OCI-LY1 (cell line): ENCODE data around the gene C9orf50.

ENCODE experiments used
- H2AFZ ChIP-seq: fragments of 200-600 bp; sonication (generic), shearing (Covaris generic); 2 replicates; pipeline ENCODE4 v1.6.0; 2014; ENCODE audit warnings: antibody characterized with exemption, mild to moderate bottlenecking, low read length
- H3F3A ChIP-seq: fragments of 200-600 bp; sonication (generic), shearing (Covaris generic); 2 replicates; pipeline ENCODE4 v1.6.0; 2014; ENCODE audit warnings: mild to moderate bottlenecking, antibody characterized with exemption, low read length, moderate library complexity; ENCODE audit not compliant: insufficient read depth
- H3K27ac ChIP-seq: fragments of 200-600 bp; sonication (generic); 2 replicates; pipeline ENCODE4 v1.5.1; 2014; ENCODE audit warnings: low read length, mixed run types, mild to moderate bottlenecking, low read depth; ENCODE audit not compliant: poor library complexity, severe bottlenecking
- H3K27me3 ChIP-seq: fragments of 200-600 bp; sonication (generic); 2 replicates; pipeline ENCODE4 v1.6.0; 2014; ENCODE audit warnings: antibody characterized with exemption, mild to moderate bottlenecking, low read length, moderate library complexity; ENCODE audit not compliant: insufficient read depth
- H3K36me3 ChIP-seq: fragments of 200-600 bp; sonication (generic); 2 replicates; pipeline ENCODE4 v1.6.1; 2014; ENCODE audit warnings: mild to moderate bottlenecking, antibody characterized with exemption, low read length, moderate library complexity, mixed read lengths; ENCODE audit not compliant: insufficient read depth
- H3K4me1 ChIP-seq: fragments of 200-600 bp; sonication (generic); 2 replicates; pipeline ENCODE4 v1.5.1; 2014; ENCODE audit warnings: mild to moderate bottlenecking, low read length, moderate library complexity; ENCODE audit not compliant: insufficient read depth, severe bottlenecking
- H3K4me2 ChIP-seq: fragments of 200-600 bp; sonication (generic), shearing (Covaris generic); 2 replicates; pipeline ENCODE4 v1.6.1; 2014; ENCODE audit warnings: low read length
- H3K4me3 ChIP-seq: fragments of 200-600 bp; sonication (generic); 2 replicates; pipeline ENCODE4 v1.5.1; 2014; ENCODE audit warnings: low read length, low read depth, mild to moderate bottlenecking, mixed read lengths; ENCODE audit not compliant: poor library complexity, severe bottlenecking
- H3K79me2 ChIP-seq: fragments of 200-600 bp; shearing (Covaris generic); 2 replicates; pipeline ENCODE4 v1.6.1; 2016; ENCODE audit warnings: mixed run types, low read length, mixed read lengths; ENCODE audit not compliant: insufficient read depth
- H3K9ac ChIP-seq: fragments of 200-600 bp; sonication (generic), shearing (Covaris generic); 2 replicates; pipeline ENCODE4 v1.6.1; 2014; ENCODE audit warnings: mild to moderate bottlenecking, low read length, mixed read lengths
- H3K9me2 ChIP-seq: fragments of 200-600 bp; sonication (generic), shearing (Covaris generic); 2 replicates; pipeline ENCODE4 v1.6.1; 2014; ENCODE audit warnings: low read depth, mild to moderate bottlenecking, low read length, mixed read lengths
- H3K9me3 ChIP-seq: fragments of 200-600 bp; shearing (Covaris generic); 2 replicates; pipeline ENCODE4 v1.6.1; 2014; ENCODE audit warnings: low read length, mixed read lengths
- H4K20me1 ChIP-seq: fragments of 200-600 bp; sonication (generic), shearing (Covaris generic); 2 replicates; pipeline ENCODE4 v1.6.0; 2016; ENCODE audit warnings: mild to moderate bottlenecking, low read length; ENCODE audit not compliant: insufficient read depth
- CTCF ChIP-seq: fragments of 200-600 bp; sonication (generic), shearing (Covaris generic); IDR thresholded peaks from 2 replicates; pipeline ENCODE4 v1.5.1; 2017; ENCODE audit warnings: mild to moderate bottlenecking, antibody characterized with exemption, low read length, moderate library complexity, mixed read lengths
- EZH2 ChIP-seq: fragments of 200-600 bp; sonication (generic), shearing (Covaris generic); IDR thresholded peaks from 2 replicates; pipeline ENCODE4 v1.8.0; 2017; ENCODE audit warnings: borderline replicate concordance, mixed run types, mild to moderate bottlenecking, antibody characterized with exemption, low read length, moderate library complexity, mixed read lengths

C9orf50 gene

GRCh38 chr9:129606161-129607026, 14.5 kb downstream of the C9orf50 start:
- peaks cover 5% of the 10 kb centered on the region; the same call in 1 of the 2 replicates for H3K27me3 ChIP-seq
- no peak overlapping the region for H3K4me3 ChIP-seq
- H3F3A ChIP-seq: no peaks in the 10 kb centered on the region
- H3K9ac ChIP-seq: no peak overlapping the region
- no peaks in the 10 kb centered on the region for H3K9me3 ChIP-seq
- no peaks in the 10 kb centered on the region for H3K9me2 ChIP-seq
- no peaks in the 10 kb centered on the region for H3K79me2 ChIP-seq
- H3K4me2 ChIP-seq: no peak overlapping the region
- TF ChIP-seq CTCF: no peak
- TF ChIP-seq EZH2: no peak
- no peaks in the 10 kb centered on the region for H4K20me1 ChIP-seq
- peaks cover 6% of the 10 kb centered on the region for H3K4me1 ChIP-seq
- no peak overlapping the region for H3K27ac ChIP-seq
- H2AFZ ChIP-seq: no peak overlapping the region
- no peaks in the 10 kb centered on the region for H3K36me3 ChIP-seq

GRCh38 chr9:129604766-129605163, 16.1 kb downstream of the C9orf50 start:
- Histone ChIP-seq H3K27me3 (peaks cover 5% of the 10 kb centered on the region; the same call in 1 of the 2 replicates), H3K9ac (no peak overlapping the region), H3K4me2 (no peak overlapping the region), H3K4me3 (no peak overlapping the region), H2AFZ (no peak overlapping the region), H3K9me2 (no peaks in the 10 kb centered on the region), H3K27ac (no peak overlapping the region), H3K36me3 (no peaks in the 10 kb centered on the region), H4K20me1 (no peaks in the 10 kb centered on the region), H3K79me2 (no peaks in the 10 kb centered on the region), H3F3A (no peaks in the 10 kb centered on the region), H3K9me3 (no peaks in the 10 kb centered on the region), H3K4me1 (no peaks in the 10 kb centered on the region)
- TF ChIP-seq EZH2: no peak
- no peak for TF ChIP-seq CTCF

GRCh38 chr9:129604056-129604765, 16.7 kb downstream of the C9orf50 start:
- H3K9ac ChIP-seq: no peak overlapping the region

More at GRCh38 chr9:129604056-129604765, 16.7 kb downstream of the C9orf50 start:
- H3K4me2 ChIP-seq: no peak overlapping the region
- H2AFZ ChIP-seq: no peak overlapping the region
- no peaks in the 10 kb centered on the region for H3K4me1 ChIP-seq
- peaks cover 9% of the 10 kb centered on the region; the same call in 1 of the 2 replicates for H3K27me3 ChIP-seq
- H4K20me1 ChIP-seq: no peaks in the 10 kb centered on the region
- H3K79me2 ChIP-seq: no peaks in the 10 kb centered on the region
- H3K4me3 ChIP-seq: no peak overlapping the region
- H3K36me3 ChIP-seq: no peaks in the 10 kb centered on the region
- TF ChIP-seq CTCF (no peak), EZH2 (no peak)
- H3F3A ChIP-seq: no peaks in the 10 kb centered on the region
- no peaks in the 10 kb centered on the region for H3K9me2 ChIP-seq
- no peaks in the 10 kb centered on the region for H3K9me3 ChIP-seq
- H3K27ac ChIP-seq: no peak overlapping the region
